ENCODE results near the gene FRYL. TPM values are rescaled to one million over a fixed set of nuclear protein-coding genes. Genes with fewer than 3 reads are reported as not detected.

The FRYL gene
- total RNA-seq, 1 donor from 2014 or later = 190 TPM

DNA sequence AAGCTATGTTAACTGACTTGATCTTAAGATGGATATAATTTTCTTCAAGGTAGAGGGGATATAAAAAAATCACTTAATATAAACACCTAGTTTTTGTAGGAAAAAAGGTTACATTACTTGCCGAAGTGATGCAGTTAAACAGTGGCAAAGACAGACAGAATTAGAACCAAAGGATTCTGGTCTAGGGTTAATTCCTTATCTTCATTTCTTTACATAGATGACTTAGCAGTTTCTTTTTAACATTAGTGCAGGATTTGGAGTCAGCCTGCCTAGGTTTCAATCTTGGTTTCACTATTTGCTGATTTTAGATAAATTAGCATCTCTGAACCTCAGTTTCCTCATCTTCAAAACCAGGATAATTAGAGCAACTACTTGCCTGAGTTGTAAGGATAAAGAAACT lies 275.7 kb downstream of the FRYL start:
- Mint-ChIP-seq H3K4me1 (ENCODE audit: low read depth, unreplicated experiment) (no peaks in the 10 kb centered on the region), H3K27ac (ENCODE audit: unreplicated experiment) (no peak overlapping the region), H3K4me3 (ENCODE audit: unreplicated experiment) (no peak overlapping the region), H3K9me3 (ENCODE audit: unreplicated experiment) (no peaks in the 10 kb centered on the region), H3K36me3 (ENCODE audit: unreplicated experiment) (no peaks in the 10 kb centered on the region), H3K27me3 (ENCODE audit: unreplicated experiment) (peaks cover 3% of the 10 kb centered on the region)
- DNase-seq = no peak
- TF ChIP-seq, protein P1, sequence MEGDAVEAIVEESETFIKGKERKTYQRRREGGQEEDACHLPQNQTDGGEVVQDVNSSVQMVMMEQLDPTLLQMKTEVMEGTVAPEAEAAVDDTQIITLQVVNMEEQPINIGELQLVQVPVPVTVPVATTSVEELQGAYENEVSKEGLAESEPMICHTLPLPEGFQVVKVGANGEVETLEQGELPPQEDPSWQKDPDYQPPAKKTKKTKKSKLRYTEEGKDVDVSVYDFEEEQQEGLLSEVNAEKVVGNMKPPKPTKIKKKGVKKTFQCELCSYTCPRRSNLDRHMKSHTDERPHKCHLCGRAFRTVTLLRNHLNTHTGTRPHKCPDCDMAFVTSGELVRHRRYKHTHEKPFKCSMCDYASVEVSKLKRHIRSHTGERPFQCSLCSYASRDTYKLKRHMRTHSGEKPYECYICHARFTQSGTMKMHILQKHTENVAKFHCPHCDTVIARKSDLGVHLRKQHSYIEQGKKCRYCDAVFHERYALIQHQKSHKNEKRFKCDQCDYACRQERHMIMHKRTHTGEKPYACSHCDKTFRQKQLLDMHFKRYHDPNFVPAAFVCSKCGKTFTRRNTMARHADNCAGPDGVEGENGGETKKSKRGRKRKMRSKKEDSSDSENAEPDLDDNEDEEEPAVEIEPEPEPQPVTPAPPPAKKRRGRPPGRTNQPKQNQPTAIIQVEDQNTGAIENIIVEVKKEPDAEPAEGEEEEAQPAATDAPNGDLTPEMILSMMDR (IDR thresholded peaks at IDR 0.05; ENCODE audit: partially characterized antibody, unreplicated experiment) = no peak

DNA sequence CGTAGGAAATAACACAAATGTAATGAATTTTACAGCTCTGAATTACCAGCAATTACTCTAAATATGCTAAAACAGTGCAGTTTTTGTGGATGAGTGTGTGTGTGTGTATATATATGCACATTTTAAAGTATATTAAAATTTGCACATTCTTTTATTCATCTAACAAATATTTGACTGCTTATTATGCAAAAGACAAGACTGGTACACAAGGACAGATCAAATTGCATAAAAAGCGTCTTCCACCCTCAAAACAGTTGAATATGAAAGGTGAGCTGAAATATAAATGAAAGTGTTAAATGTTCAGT lies 276.1 kb downstream of the FRYL start:
- no peak overlapping the region for H3K4me3 Mint-ChIP-seq (ENCODE audit: unreplicated experiment)
- no peaks in the 10 kb centered on the region for H3K9me3 Mint-ChIP-seq (ENCODE audit: unreplicated experiment)
- no peaks in the 10 kb centered on the region for H3K4me1 Mint-ChIP-seq (ENCODE audit: low read depth, unreplicated experiment)
- H3K36me3 Mint-ChIP-seq (ENCODE audit: unreplicated experiment) = no peaks in the 10 kb centered on the region
- no peak overlapping the region for H3K27ac Mint-ChIP-seq (ENCODE audit: unreplicated experiment)
- peaks cover 3% of the 10 kb centered on the region for H3K27me3 Mint-ChIP-seq (ENCODE audit: unreplicated experiment)
- DNase-seq = no peak
- TF ChIP-seq, protein P1 (IDR thresholded peaks at IDR 0.05; ENCODE audit: partially characterized antibody, unreplicated experiment) = no peak

DNA sequence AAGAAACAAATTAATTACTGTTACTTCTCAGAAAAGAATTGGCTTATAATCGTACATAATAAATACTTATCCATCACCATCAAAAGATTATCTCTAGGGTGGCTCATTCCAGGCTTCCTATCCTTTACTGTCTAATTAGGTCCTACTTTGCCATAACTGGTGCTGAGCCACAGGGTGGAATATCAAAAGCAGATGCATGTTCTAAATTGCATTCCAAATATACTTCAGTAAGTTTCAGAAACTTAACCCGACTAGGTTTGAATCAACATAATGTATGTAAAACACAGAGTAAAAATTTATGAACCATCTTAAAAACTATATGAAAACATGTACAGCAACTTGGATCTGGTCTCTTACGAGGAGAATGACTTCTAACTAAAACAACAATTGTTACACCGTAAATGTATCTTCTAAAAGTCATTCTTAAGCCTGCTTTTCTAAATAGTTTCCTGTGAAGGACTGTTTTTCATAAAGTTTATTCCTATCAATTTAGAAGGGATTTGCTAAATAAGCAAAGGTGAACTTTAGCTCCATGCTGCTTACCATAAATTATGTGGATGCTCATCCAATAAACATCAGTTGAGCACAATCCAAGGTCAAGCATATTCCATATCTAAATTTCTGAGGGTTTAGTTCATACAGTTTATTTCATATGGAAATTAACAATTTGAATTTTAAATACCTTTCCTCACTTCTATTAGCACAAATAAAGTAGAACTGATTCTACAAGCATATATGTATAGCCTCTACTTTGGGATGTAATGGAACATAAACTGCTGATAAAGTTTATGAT lies 276.6 kb downstream of the FRYL start:
- H3K27ac Mint-ChIP-seq (ENCODE audit: unreplicated experiment) = no peak overlapping the region
- H3K4me1 Mint-ChIP-seq (ENCODE audit: low read depth, unreplicated experiment) = no peaks in the 10 kb centered on the region
- no peak for DNase-seq
- no peaks in the 10 kb centered on the region for H3K9me3 Mint-ChIP-seq (ENCODE audit: unreplicated experiment)
- TF ChIP-seq, protein P1 (IDR thresholded peaks at IDR 0.05; ENCODE audit: partially characterized antibody, unreplicated experiment) = no peak
- H3K4me3 Mint-ChIP-seq (ENCODE audit: unreplicated experiment) = no peak overlapping the region
- H3K36me3 Mint-ChIP-seq (ENCODE audit: unreplicated experiment) = no peaks in the 10 kb centered on the region
- peaks cover 3% of the 10 kb centered on the region for H3K27me3 Mint-ChIP-seq (ENCODE audit: unreplicated experiment)

DNA sequence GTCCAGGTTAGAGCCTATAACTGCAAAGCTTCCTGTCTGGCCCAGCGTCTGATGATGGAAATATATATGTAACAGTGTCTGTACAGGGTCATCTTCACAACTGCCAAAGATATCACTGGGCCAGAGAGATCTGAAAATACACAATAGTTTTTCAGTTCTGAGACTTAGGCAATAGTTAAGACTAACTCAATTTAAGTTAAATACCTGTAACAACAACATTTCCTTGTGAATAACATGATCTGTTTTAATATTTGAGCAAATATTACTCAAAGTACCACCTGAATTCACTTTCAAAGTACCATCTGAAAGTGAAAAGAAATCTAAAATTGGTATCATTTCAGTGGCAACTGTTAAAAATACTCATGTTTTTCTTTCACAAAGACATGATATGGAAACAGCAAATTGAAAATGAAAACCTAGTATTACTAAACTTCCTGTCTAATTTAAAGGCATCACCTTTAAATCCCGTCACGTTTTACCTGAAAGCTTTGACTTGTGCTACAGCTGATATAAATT lies 280.5 kb downstream of the FRYL start:
- DNase-seq = no peak
- H3K4me1 Mint-ChIP-seq (ENCODE audit: low read depth, unreplicated experiment) = no peaks in the 10 kb centered on the region
- no peaks in the 10 kb centered on the region for H3K27me3 Mint-ChIP-seq (ENCODE audit: unreplicated experiment)
- H3K9me3 Mint-ChIP-seq (ENCODE audit: unreplicated experiment) = peaks cover 2% of the 10 kb centered on the region
- no peak overlapping the region for H3K4me3 Mint-ChIP-seq (ENCODE audit: unreplicated experiment)
- no peak overlapping the region for H3K27ac Mint-ChIP-seq (ENCODE audit: unreplicated experiment)
- no peaks in the 10 kb centered on the region for H3K36me3 Mint-ChIP-seq (ENCODE audit: unreplicated experiment)
- TF ChIP-seq, protein P1 (IDR thresholded peaks at IDR 0.05; ENCODE audit: partially characterized antibody, unreplicated experiment) = no peak

DNA sequence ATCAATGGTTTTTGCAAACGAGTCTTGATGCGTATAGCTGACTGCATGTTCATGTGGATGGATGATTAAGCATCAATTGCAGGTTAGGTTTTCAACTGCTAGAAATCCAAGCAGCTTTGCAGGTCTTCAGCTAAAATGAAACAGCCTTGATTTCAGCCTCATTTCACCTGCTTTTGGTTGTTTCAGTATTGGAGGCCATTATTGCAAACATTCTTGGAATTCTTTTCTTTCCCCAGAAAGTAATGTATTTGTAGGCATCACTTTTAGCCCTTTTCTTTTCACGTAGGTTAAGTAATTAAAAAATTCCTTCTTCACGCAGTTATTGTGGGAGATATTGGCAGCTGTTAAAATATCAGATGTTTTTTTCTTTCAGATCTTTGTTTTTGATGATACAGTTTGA lies 281.2 kb downstream of the FRYL start:
- H3K27ac Mint-ChIP-seq (ENCODE audit: unreplicated experiment) = no peak overlapping the region
- H3K9me3 Mint-ChIP-seq (ENCODE audit: unreplicated experiment) = peaks cover 2% of the 10 kb centered on the region
- DNase-seq = no peak
- TF ChIP-seq, protein P1 (IDR thresholded peaks at IDR 0.05; ENCODE audit: partially characterized antibody, unreplicated experiment) = no peak
- H3K4me1 Mint-ChIP-seq (ENCODE audit: low read depth, unreplicated experiment) = peaks cover 1% of the 10 kb centered on the region
- no peak overlapping the region for H3K4me3 Mint-ChIP-seq (ENCODE audit: unreplicated experiment)
- H3K27me3 Mint-ChIP-seq (ENCODE audit: unreplicated experiment) = no peaks in the 10 kb centered on the region
- H3K36me3 Mint-ChIP-seq (ENCODE audit: unreplicated experiment) = peaks cover 4% of the 10 kb centered on the region

Data from glutamatergic neuron (in vitro differentiated cells).